Activated CD4-positive, CD25-positive, alpha-beta regulatory T cell treated with anti-CD3 and anti-CD28 coated beads, Interleukin-2, amount 50 U/mL, for 72 hours (primary cell): Measurements from ENCODE around the gene KLHL25.

Source experiments
- DNase-seq: peaks from one replicate; pipeline ENCODE4 v3.0.0; 2021

Gene KLHL25

GRCh38 chr15:85711580-85712192 is 83.0 kb downstream of the KLHL25 start:
- DNase-seq, result no peak

- DNase-seq, result no peak
Observed at GRCh38 chr15:85710340-85710842, 84.3 kb downstream of the KLHL25 start.
